Kidney (tissue), 14 donors: ENCODE measurements around the gene SPTB. TPM values are rescaled to one million over a fixed set of nuclear protein-coding genes. Genes with fewer than 3 reads are reported as not detected.

ENCODE experiments used
- DNase-seq, 5 donors: peaks; one replicate each; pipeline ENCODE4 v3.0.0-alpha.2; 2013 to 2020
- FAIRE-seq: peaks from 2 replicates; lab custom pipeline; 2012; peaks lifted over from hg19 to GRCh38; lab: Jason Lieb, UNC
- H3K27ac ChIP-seq, 2 donors: one replicate each; pipeline ENCODE4 v1.7.0; 2013; ENCODE audit warnings: low read depth in 2 of 2, low read length in 2 of 2, inconsistent platforms in 1 of 2
- H3K27me3 ChIP-seq: one replicate; pipeline ENCODE4 v1.7.1; 2013; ENCODE audit warnings: low read length, inconsistent platforms; ENCODE audit not compliant: control insufficient read depth, insufficient read depth
- H3K36me3 ChIP-seq, 3 donors: one replicate each; pipeline versions ENCODE4 v1.7.0 to v1.7.1; 2013; ENCODE audit warnings: low read length in 3 of 3, control low read depth in 1 of 3, inconsistent platforms in 1 of 3; ENCODE audit not compliant: insufficient read depth in 3 of 3, control insufficient read depth in 2 of 3
- H3K4me1 ChIP-seq, 3 donors: one replicate each; pipeline versions ENCODE4 v1.7.0 to v1.7.1; 2013; ENCODE audit warnings: low read length in 3 of 3, inconsistent platforms in 1 of 3, low read depth in 1 of 3; ENCODE audit not compliant: control insufficient read depth in 2 of 3, insufficient read depth in 2 of 3
- H3K4me3 ChIP-seq, 3 donors: one replicate each; pipeline versions ENCODE4 v1.7.0 to v1.8.1; 2013; ENCODE audit warnings: low read length in 3 of 3, control low read depth in 1 of 3, inconsistent platforms in 1 of 3
- H3K9ac ChIP-seq, 3 donors: one replicate each; pipeline versions ENCODE4 v1.7.0 to v1.7.1; 2013; ENCODE audit warnings: low read length in 3 of 3, control low read depth in 1 of 3, inconsistent platforms in 1 of 3
- H3K9me3 ChIP-seq, 3 donors: one replicate each; pipeline versions ENCODE4 v1.7.0 to v1.7.1; 2013; ENCODE audit warnings: low read length in 3 of 3, control low read depth in 1 of 3, inconsistent platforms in 1 of 3; ENCODE audit not compliant: control insufficient read depth in 2 of 3, insufficient read depth in 1 of 3
- intact Hi-C: fragments of 100-400 bp; cut with DNase I; formaldehyde crosslinking; loops from one replicate; pipeline ENCODE4 v1.11.1; 2022
- polyA plus RNA-seq: library from polyadenylated mRNA; stranded (reverse); fragments of 350-450 nt; fragmentation: Illumina TruSeq; extraction: RNeasy Lipid Tissue Mini Kit (QIAGEN cat#74804); gene quantifications from one replicate; pipeline ENCODE4 v1.2.3, GENCODE V29; 2014; ENCODE audit warnings: low read depth, low replicate concordance; ENCODE audit not compliant: insufficient read depth
- total RNA-seq: library from RNA; stranded (reverse); fragmentation: NEBNext Ultra II Directional; extraction: Animal tissue kit (Norgen Biotek cat#: 25700); gene quantifications from one replicate; pipeline ENCODE4 v1.2.1, GENCODE V29; 2021
- TF ChIP-seq, protein P1 (sequence below): IDR thresholded peaks from 3 replicates; pipeline ENCODE4 v1.5.1; 2012; ENCODE audit warnings: mild to moderate bottlenecking, moderate library complexity, borderline replicate concordance; ENCODE audit not compliant: insufficient read depth; ENCODE audit errors: extremely low read depth
- donor health status: control.
- donor health status: control.
- donor health status: control.
- donor health status: control.
- donor health status: control.
- donor health status: DM: yes; HTN: yes; CAD: no.
- donor health status: Normal renal cell carcinoma (clear cell type).

The SPTB gene
- total and polyA plus RNA-seq, 2 donors from 2014 or later: 1.7 to 2.2 TPM

DNA sequence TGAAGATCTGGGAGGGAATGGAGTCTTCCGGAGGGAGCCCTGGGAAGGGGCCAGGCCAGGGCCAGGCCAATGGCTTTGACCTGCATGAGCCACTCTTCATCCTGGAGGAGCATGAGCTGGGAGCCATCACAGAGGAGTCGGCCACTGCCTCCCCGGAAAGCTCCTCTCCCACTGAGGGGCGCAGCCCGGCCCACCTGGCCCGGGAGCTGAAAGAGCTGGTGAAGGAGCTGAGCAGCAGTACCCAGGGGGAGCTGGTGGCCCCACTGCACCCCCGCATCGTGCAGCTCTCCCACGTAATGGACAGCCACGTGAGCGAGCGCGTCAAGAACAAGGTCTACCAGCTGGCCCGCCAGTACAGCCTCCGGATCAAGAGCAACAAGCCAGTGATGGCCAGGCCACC, 137.7 kb downstream of the SPTB start:
- TF ChIP-seq, protein P1, sequence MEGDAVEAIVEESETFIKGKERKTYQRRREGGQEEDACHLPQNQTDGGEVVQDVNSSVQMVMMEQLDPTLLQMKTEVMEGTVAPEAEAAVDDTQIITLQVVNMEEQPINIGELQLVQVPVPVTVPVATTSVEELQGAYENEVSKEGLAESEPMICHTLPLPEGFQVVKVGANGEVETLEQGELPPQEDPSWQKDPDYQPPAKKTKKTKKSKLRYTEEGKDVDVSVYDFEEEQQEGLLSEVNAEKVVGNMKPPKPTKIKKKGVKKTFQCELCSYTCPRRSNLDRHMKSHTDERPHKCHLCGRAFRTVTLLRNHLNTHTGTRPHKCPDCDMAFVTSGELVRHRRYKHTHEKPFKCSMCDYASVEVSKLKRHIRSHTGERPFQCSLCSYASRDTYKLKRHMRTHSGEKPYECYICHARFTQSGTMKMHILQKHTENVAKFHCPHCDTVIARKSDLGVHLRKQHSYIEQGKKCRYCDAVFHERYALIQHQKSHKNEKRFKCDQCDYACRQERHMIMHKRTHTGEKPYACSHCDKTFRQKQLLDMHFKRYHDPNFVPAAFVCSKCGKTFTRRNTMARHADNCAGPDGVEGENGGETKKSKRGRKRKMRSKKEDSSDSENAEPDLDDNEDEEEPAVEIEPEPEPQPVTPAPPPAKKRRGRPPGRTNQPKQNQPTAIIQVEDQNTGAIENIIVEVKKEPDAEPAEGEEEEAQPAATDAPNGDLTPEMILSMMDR: no peak
- DNase-seq (no peak), FAIRE-seq (no peak)
- peaks cover 5 to 55% (median 36%) of the 10 kb centered on the region in 3 donors for H3K36me3 ChIP-seq
- H3K9me3 ChIP-seq: no peaks in the 10 kb centered on the region
- H3K9ac ChIP-seq: no peak overlapping the region
- no peak overlapping the region for H3K27ac ChIP-seq
- no peaks in the 10 kb centered on the region for H3K27me3 ChIP-seq
- H3K4me1 ChIP-seq: peaks cover 0 to 32% (median 28%) of the 10 kb centered on the region in 3 donors
- intact Hi-C loops: no loop called here
- no peak overlapping the region for H3K4me3 ChIP-seq

DNA sequence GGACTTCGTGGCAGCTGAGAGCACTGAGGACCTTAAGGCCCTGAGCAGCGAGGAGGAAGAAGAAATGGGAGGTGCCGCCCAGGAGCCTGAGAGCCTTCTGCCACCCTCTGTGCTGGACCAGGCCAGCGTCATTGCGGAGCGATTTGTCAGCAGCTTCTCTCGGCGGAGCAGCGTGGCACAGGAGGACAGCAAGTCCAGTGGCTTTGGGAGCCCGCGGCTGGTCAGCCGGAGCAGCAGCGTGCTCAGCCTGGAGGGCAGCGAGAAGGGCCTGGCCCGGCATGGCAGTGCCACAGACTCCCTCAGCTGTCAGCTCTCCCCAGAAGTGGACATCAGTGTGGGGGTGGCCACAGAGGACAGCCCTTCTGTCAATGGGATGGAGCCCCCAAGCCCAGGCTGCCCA, 138.5 kb downstream of the SPTB start:
- H3K4me3 ChIP-seq: no peak overlapping the region
- no peak for DNase-seq
- no peaks in the 10 kb centered on the region for H3K9me3 ChIP-seq
- no peak for FAIRE-seq
- H3K36me3 ChIP-seq: peaks cover 5 to 55% (median 36%) of the 10 kb centered on the region in 3 donors
- H3K9ac ChIP-seq: no peak overlapping the region
- TF ChIP-seq, protein P1: no peak
- intact Hi-C loops: no loop called here
- no peak overlapping the region for H3K27ac ChIP-seq
- H3K4me1 ChIP-seq: peaks cover 0 to 30% (median 27%) of the 10 kb centered on the region in 3 donors
- no peaks in the 10 kb centered on the region for H3K27me3 ChIP-seq

DNA sequence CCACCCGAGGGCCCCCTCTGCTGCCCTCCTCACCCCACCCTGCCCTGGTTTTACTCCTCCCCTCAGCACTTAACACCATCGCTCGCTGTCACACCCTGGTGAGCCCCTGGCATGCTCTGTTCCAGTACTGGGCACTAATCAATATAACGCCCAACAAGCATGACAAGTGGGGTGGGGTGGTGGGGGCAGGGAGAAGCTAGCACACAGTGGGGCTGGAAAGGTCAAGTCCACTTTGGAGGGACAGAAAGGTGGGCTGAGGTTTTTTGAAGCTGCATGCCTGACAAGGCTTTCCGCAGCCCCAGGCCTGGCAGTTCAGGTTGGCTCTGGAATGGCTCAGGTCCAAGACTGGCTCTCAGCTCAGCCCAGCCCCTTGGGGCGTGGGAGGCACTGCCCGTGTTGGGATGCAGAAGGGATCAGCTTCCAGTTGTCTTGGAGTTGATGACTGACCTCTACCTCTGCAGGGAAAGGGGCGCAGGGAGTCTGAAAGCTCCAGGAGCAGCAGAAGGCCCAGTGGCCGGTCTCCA, 141.4 kb downstream of the SPTB start:
- H3K9me3 ChIP-seq: no peaks in the 10 kb centered on the region
- FAIRE-seq (no peak), DNase-seq (peak; percentile 45 to 69 (median 60))
- no peak overlapping the region for H3K9ac ChIP-seq
- no peaks in the 10 kb centered on the region for H3K27me3 ChIP-seq
- intact Hi-C loops: no loop called here
- peak overlapping the region; percentile 67 to 87 for H3K27ac ChIP-seq
- H3K4me3 ChIP-seq: peak overlapping the region in 1 of 3 donors; percentile 21
- H3K4me1 ChIP-seq: peaks cover 0 to 19% (median 17%) of the 10 kb centered on the region in 3 donors
- H3K36me3 ChIP-seq: peaks cover 2 to 39% (median 32%) of the 10 kb centered on the region in 3 donors
- TF ChIP-seq, protein P1: no peak
